HG02642 (cell line): ENCODE results near the gene IPCEF1.
"Not testable (repeated sequence)": the region's sequence is repeated elsewhere in the genome, so short reads cannot be mapped to it uniquely, and the experiment has no call there.

Experiments used
- ATAC-seq: cut with Tn5 transposase; IDR thresholded peaks from one replicate; pipeline ENCODE4 v1.9.1; 2021; ENCODE audit warnings: mild to moderate bottlenecking; ENCODE audit not compliant: unreplicated experiment, poor library complexity

IPCEF1 gene

DNA sequence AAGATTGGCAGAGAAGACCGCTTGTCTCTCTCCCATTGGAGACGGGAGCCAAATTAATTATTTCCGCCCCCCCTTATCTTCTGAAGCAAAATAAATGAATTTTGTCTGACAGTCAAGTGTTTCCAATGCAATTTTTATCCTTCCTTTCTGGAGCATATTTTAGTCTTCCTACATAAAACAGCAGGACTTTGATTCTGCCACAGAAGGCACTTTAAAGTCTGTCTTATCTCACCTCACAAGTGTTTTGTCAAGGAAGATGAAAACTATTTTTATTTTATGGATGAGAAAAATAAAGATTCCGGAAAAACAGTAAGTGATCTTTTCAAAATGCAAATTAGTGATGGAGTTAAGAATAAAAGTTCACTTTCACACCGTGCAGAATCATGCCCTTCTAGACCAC lies 177.2 kb downstream of the IPCEF1 start:
- no peak for ATAC-seq

DNA sequence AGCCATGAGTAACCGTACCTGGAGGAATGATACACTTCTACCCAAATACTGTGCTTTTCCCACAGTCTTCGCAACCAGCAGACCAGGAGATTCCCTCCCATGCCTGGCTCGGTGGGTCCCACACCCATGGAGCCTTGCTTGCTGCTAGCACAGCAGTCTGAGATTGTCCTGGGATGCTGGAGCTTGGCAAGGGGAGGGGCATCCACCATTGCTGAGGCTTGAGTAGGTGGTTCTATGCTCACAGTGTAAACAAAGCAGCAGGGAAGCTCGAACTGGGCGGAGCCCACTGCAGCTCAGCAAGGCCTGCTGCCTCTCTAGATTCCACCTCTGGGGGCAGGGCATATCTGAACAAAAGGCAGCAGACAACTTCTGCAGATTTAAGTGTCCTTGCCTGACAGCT lies 184.2 kb downstream of the IPCEF1 start:
- ATAC-seq, result not testable (repeated sequence)

DNA sequence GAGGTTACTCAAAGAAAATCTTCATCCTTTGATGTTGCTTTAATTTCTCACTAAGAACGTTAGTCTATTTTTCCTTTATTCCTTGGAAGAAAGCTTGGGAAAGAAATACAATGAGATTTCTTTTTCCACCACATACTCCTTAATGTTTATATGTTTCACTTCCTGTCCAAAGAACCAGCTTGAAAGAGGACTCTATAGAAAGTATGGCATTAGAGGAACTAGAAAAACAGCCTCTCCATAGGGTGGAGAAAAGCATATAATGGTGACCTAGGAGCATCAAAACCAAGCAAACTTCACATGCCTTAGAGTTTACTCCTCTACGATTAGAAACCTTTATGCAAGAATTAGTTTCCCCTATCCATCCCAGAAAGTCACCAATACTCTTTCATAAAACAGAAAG lies 186.5 kb downstream of the IPCEF1 start:
- no peak for ATAC-seq

DNA sequence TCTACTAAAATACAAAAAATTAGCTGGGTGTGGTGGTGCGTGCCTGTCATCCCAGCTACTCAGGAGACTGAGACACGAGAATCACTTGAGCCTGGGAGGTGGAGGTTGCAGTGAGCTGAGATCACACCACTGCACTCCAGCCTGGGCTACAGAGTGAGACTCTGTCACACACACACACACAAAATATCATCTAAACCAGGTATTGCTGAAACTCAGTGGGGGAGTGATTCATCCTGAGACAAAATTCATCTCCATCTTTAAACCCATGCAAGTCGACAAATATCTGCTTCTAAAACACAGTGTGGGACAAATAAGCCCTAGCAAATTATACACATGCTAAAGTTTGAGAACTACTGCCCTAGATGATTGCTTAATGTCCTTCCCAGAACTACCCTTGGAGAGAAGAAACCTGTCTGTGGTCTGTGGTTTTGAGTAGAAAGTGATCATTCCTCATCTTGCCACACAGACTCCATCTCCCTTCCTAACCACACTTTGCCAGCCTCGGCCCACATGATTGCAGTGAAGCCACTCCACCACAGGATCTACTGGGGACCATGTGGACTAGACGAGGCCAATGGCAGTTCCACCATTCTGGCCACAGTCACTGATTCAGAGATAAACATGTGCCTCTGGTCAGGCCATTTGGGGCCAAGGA lies 187.3 kb downstream of the IPCEF1 start:
- ATAC-seq, result no peak

DNA sequence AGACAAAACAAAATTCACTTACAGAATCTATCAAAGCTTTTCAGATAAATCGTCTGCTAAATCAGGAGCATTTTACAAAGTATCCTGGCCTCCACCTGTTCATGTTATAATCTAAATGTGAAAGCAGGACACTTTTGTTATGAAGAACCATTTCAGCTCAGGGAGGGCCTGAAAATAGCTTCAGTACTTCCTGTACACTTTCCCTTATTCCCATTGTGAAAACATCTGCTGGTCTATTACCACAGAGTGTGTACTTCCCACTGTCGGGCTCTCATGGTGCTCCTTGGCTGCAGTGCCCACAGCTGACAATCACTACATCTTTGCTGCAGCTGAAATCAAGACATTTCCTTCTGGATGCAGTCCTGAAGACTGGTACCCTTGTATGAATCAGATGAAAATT lies 189.5 kb downstream of the IPCEF1 start:
- ATAC-seq, result no peak

DNA sequence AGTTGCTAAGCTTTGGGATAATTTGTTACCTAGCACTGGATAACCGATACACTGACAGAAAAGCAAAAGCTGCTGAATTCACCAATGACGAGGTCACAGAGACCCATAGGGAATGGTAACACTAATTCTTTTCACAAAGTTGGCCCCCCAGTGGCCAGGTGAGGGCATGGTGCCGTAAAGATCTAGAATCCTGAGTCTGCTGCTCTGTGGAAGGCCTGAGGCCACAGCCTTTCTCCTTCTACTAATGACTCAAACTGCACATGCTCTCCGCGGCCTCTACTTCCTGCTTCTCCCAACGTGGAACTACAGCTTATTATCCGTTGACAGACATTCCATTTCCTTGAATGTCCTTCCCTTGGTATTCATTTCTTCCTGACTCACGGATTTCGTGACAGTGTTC lies 190.5 kb downstream of the IPCEF1 start:
- no peak for ATAC-seq

DNA sequence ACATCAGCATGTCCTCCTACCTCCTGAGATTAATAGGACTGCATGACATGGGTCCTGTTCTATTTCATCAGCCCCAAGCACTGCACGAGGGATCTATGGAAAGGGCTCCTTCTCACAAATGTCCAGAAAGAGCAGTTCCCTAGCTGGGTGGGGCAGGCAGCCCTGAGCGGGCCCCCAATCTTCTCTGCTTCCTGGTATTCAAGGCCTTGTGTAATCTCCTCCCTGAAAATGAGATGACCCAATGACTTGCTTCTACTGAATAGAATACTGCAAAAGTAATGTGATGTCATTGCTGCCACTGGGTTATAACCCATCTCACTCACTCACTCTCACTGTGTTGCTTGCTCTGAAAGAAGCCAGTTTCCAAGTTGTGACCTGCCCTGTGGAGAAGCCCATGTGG lies 191.1 kb downstream of the IPCEF1 start:
- ATAC-seq, result no peak

DNA sequence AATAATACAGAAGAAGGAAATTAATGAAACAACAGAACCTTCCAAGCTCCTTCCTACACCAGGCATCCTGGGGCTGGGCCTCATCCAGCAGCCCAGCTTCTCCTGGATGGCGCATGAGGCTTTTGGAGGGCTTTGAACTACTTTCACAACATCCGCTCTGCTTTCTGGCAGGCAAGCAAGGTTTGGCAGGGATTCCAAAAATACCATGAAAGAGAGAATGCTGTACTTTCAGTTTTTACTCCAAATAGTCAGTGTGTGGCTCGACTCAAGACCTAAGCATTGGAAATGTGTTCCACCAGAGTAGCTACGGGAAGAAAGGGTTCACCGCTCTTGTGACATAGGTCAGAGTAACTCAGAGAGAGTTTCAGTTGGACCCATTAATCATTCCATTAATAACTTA lies 192.2 kb downstream of the IPCEF1 start:
- no peak for ATAC-seq

DNA sequence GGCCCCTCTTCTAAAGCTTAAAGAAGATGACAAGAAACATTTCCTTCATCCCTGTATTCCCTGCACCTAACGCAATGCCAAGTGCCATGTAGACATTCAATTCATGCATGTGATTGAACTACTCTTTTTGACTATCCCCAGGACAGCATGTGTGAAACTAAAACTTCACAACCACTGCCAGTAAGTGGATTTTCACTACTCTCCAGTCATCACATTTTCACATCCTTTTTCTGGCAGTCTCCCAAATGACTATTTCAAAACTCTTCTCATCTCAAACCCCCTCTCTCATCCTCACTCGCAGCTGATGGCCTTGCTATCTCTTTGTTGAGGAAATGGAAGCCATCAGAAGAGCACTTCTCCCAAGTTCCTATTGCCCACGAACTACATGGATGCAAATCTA lies 194.9 kb downstream of the IPCEF1 start:
- ATAC-seq, result peak; percentile 70

DNA sequence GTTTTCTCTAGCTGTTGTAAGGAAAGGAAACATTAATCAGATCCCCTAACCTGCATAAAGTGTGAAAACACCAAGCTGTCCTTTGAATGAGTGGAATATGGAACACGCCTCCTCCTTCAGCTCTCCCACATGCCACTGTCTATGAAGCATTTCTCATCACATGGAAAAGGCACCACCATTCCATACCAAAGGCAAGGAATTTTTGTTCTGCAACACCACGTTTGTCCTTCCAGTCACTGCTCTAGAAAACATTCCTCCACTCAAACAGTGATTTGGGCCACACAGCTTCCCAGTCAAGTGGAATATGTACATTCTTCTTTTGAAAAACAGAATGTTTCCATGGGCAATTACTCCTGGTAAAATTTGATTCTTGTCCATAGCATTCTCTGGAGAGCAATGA lies 197.5 kb downstream of the IPCEF1 start:
- ATAC-seq, result no peak

DNA sequence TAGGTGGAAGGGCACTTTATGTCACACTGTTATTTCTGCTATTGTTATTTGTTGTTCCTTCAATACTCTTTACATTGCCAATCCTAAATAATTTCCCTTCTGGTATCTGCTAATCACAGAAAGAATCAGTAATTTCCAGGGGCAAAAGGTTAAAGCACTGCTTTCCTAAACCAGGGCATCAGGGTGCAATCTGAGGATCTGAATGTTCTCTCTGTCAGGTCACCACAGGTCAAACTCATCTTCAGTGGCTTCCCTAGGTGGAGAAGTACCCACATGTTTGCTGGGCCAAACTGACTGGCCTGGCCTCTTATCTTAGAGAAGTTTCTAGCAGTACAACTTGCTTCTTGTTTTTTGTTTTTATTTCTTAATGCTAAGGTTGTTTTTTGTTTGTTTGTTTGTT lies 198.9 kb downstream of the IPCEF1 start:
- ATAC-seq, result no peak

DNA sequence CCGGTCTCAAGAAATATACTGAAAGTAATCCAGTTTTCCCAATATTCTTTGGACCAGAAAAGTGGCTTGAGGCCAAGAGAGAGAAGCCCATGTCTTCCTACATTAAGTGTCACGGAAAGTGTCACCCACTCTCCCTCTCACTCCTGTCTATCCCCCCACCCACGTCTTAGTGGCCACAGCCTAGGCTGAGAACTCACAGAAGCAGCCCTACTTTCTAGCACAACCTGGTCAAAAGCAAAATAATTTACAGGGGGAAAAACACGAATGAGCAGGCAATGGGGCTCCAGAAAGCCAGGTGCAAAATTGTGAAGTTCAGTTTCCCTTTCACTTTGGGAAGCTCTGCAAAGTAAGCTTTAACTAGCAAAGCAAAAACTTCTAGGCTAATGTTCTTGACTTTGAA lies 199.5 kb downstream of the IPCEF1 start:
- peak; percentile 59 for ATAC-seq

DNA sequence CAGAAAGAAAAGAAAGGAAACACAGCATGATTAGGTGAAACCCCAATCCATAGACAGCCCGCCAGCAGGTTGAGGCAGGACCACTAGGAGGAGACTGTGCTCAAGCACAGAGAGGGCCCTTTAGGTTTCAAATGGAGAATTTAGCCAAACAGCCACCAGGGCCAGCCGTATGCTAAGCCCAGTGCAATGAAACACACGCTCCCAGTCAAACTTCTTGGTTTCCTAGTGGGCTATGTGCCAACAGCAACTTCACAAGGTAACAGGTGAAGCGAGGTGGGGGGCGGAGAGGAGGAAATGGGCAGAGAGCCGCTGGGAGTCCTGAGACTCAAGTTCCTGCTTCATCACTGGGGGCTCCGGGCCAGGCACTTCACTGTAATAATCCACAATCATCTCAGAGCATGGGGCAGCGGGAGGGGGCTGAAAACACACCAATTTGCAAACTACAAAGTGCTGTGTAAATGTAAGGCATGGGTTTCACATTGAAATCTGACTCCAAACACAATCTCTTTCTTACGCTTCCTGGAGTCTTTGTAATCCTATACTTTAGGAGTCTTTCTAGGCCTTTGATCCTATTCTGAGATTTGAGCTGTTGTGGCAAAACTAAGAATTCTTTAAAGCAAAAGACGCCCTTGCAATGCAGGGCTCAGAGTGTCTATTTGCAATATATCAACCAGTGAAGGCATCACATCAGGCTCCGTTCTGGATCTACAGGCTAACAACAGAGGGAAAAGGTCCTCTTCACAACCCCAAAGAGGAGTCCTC lies 200.3 kb downstream of the IPCEF1 start:
- peak; percentile 78 for ATAC-seq

DNA sequence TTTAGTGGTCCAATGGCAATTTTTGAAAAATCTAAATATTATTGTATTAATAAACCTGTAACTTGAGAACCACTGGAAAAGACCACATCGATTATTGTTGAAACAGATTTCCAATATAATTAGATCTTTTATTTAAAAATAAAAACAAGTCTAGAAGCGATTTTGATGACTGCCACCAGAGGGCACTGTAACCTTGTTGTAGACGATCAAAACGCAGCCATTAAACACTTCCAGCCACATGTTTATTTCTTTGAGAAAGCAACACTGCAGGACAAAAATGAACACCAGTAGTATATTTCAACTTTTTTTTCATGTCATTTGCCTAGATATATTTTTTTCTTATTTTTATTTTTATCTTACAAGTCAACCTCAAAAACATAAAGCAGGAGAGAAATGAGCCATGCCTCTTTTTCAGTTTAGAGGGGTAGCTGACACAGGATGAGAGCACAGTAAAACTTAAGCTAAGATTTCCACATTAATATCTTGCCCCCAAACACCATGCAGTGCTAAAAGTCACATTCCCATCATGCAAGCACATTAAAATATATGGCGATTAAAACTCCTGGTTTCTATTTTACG lies 202.1 kb downstream of the IPCEF1 start:
- no peak for ATAC-seq

DNA sequence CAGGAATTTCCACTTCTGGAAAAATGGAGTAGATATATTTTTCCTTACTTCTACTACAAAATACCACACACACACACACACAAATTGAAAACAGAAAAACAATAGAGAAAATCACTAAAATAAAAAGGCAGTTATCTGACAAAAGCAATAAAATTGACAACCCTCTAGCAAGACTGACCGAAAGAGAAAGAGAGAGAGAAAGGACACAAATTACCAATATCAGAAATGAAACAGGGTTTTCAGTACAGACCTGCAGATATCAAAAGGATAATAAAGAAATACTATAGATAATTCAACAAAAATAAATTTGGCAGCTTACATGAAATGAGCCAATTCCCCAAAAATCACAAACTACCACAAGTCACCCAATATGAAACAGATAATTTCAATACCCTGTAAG lies 212.8 kb downstream of the IPCEF1 start:
- ATAC-seq, result no peak

DNA sequence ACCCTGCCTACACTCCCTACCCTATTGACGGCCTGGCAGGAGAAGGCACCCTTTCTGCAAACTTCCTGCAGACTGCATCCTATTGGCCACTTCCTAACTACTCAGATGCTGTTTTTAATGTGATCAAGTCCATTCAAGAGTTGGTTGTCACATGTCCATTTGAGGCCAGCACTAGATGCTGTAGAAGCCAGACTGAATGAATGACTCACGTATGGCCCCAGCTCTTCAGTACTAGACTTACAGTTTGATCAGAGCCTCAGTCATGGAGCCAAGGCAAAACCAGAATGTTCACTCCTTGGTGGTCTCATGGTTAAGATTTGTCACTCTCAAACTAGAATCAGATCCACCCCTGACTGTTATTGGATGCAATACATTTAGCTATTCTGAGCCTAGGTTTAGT lies 215.9 kb downstream of the IPCEF1 start:
- no peak for ATAC-seq

DNA sequence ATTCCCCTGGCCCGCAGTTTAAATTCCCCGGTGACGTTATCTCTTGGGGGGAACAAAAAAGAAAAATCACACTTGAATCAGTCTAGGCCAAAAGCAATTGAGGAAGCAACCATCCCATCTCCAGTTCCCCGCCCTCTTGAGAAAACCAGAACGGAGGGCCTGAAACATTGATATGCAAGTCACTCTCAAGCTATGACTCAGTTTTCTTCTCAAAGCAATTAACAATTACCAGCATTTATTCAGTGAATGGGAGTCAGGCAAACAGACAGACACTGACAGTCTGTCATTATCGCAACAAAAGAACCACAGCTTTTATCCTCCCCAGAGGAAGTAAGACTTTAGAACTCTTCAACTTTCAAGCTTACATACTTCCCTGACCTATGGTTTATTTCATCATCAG lies 216.7 kb downstream of the IPCEF1 start:
- ATAC-seq, result no peak

DNA sequence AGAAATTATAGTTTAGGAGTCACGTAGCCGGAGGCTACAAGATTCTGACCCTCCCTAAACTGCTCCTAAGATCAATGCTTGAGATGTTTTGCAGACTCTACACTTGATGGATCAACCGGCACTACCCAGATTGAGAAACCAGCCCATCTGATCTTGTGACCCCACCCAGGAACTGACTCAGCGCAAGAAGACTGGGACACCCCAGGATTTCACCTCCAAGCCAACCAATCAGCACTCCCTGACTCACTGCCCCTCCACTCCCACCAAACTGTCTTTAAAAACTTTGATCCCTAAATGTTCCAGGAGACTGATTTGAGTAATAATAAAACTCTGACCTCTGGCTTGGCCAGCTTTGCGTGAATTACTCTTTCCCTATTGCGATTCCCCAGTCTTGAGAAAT lies 217.8 kb downstream of the IPCEF1 start:
- ATAC-seq, result no peak

DNA sequence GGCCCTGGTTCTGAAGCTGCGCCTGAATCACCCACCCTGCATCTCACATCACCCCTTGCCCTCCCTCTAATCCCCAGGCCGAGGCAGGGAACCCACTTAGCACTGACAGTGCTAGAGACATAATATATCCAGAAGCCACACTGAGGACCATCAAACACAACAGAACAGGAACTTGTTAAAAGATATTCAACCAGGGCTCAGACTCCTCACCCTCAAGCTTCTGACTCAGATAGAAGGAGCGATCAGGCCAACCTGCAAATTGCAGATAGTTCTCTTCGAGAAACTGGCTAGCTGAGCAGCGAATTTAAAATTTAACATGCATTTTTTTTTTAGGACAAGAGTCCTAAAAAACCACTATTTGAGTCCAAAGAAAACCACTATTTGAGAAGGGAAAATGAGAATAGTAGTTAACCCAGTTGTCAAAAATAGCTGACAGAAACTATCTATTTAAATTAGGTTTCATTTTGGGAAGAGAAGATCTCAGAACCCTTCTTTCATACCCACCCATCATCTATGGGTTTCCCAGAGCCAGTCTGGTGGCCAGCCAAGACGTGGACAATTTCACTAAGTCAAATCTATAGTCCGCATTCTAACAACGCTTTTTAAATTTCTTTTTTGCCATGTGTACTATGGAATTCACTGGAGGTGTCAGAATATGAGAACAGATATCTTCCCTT lies 222.0 kb downstream of the IPCEF1 start:
- no peak for ATAC-seq

DNA sequence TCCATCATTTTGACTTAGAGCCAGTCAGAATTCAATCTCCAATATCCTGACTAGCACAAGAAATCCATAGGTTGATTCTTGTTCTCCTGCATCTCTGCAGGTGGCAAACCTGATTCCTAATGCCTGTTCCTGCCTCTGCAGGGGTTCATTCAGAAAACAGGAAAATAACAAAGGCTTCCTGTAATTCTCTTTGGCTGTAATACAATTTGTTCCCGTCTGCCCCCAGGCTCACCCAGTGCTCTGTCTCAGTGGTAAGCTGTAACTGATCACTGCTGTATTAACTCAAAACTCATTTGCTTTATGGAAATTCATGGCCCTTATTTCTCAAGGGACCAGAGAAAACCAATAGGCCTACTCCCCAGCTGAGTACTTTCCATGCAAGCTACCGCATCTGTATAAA lies 228.9 kb downstream of the IPCEF1 start:
- no peak for ATAC-seq

DNA sequence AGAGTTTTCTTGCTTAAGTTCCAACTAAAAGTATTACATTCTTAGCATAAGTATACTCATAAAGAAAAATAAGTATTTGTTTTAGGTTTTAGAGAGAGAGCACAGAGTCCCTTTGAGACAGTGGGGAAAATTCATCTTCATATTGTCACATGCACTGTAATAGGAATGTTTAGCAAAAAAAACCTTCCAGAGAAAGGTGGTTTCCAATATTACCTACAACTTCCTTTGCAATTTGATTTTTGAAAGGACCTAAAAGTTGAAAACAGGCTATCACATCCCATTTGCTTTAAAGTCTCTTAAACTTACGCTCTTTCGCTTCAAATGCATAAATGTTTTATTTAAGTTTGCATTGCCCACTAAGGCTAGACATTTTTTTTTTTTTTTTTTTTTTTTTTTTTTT lies 231.2 kb downstream of the IPCEF1 start:
- ATAC-seq, result no peak
